ENCODE results near the gene OTOS.

The OTOS gene

GRCh38 chr2:240149943-240150784 lies 9.7 kb upstream of the OTOS start:
- no peak for DNase-seq

GRCh38 chr2:240147911-240148587 lies 7.6 kb upstream of the OTOS start:
- no peak for DNase-seq

DNA sequence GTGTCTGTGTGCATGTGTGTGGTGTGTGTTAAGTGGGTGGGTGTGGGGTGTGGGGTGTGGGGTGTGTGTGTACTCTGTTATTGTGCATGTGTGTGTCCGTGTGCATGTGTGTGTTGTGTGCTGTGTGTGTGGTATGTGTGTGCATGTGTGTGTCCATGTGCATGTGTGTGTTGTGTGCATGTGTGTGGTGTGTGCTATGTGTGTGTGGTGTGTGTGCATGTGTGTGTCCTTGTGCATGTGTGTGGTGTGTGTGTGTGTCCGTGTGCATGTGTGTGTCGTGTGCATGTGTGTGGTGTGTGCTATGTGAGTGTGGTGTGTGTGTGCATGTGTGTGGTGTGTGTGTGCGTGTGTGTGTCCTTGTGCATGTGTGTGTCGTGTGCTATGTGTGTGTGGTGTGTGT lies 6.9 kb upstream of the OTOS start:
- DNase-seq: no peak

GRCh38 chr2:240146627-240147278 lies 6.3 kb upstream of the OTOS start:
- DNase-seq: no peak

- DNase-seq: no peak
Observed at GRCh38 chr2:240146141-240146561, 5.7 kb upstream of the OTOS start.

GRCh38 chr2:240145461-240145860 lies 5.0 kb upstream of the OTOS start:
- no peak for DNase-seq

DNA sequence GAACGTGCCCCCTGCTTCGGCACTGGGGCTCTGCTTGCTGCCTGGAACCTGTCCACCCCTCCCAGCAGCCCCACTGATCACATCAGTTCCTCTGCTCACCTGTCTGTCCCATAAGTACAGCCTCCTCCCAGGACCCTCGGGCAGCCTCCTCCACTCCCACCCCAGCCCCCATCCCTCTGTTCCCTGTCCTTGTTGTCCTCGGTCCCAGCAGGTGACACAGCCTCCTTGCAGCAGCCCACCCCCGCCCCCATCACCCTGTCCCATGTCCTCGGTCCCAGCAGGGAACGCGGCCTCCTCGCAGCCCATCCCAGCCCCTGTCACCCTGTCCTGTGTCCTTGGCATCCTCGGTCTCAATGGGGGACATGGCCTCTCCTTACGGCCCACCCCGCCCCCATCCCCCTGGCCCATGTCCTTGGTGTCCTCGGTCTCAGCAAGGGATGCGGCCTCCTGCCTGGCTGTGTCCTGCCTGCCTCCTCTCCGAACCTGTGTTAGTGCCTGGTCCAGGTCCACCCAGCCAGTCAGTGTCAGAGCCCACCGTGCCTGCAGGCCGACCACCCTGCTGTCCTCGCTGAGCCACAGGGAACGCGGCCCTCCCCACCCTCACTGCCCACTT lies 4.3 kb upstream of the OTOS start:
- DNase-seq: no peak

DNA sequence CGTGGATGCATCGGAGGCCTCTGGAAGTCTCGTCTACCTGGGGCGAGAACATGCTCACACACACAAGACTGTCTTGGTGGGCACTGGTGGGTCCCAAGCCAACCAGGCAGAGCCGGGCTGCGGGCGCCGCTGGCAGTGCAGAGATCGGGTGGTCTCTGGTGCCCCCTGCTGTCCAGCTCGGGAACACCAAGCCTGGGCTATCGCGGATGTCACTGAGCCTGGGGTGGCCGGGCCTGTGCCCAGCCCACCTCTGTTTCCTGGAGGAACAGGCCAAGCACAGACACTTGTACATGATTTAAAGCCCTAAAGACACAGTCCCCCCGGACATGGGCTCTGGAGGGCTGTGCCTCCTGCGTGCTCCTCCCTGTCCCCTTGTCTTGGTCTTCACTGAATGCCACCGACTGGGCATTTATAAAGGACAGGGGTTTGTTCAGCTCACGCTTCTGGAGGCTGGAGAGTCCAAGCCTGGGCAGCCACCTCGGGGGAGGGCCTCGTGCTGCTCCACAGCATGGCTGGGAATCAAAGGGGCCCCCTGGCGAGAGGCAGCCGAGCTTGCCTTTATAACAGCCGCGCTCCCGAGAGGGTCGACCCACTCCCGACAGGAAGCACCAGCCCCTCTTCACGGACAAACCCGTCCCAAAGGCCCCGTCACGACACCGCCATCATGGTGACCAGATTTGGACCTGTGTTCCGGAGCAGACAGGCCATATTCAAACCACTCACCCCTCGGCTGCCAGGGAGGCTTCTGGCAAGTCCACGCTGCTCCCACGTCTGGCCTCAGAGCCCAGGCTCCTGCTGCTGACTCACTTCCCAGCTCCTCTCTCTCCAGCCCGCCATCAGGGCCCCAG lies 3.6 kb upstream of the OTOS start:
- no peak for DNase-seq

- DNase-seq: no peak
Observed at GRCh38 chr2:240143276-240143675, 2.8 kb upstream of the OTOS start.

GRCh38 chr2:240142859-240143258 lies 2.4 kb upstream of the OTOS start:
- no peak for DNase-seq

DNA sequence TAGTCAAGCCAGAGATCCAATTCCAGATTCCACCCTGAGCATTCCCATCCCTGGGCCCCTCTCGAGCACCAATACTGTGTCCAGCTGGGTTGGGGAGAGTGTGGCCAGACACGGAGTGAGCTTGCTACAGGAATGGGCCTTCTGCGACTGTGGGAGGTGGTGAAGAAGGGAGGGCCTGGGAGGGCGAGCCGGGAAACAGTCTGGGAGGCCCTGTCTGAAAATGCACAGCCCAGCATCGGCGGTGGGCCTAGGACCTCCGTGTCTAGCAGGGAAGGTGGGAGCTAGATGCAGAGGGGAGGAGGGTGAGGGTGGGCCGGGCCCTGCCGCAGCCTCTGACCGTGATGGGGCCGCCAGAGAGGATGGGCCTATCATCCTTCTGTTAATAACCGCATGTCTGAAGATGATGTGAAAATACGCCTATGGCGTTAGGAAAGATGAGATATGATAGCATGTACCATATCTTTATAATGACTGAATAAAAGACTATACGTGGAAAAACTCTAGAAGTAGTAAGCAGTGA lies 1.9 kb upstream of the OTOS start:
- no peak for DNase-seq

- no peak for DNase-seq
Observed at GRCh38 chr2:240141736-240142135, 1.3 kb upstream of the OTOS start.

DNA sequence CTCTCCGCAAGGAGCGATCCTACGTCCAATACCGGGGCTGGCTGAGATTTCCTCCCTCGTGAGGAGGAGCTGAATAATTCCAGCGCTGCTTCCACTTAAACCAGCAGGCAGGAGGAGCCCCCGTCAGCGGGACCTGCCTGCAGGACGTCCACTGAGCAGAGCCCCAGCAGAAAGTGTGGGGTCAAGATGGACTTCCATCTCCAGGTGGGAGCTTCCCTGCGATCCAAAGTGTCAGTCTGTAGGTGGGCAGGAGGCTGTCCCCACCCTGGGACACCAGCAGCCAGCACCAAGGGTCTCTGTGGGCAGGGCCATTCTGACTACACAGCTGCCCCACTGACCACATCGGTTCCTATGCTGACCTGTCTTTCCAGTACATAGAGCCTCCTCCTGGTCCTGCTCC lies 462 bp upstream of the OTOS start:
- DNase-seq: no peak

GRCh38 chr2:240139666-240140393 lies 628 bp downstream of the OTOS start:
- DNase-seq: no peak

DNA sequence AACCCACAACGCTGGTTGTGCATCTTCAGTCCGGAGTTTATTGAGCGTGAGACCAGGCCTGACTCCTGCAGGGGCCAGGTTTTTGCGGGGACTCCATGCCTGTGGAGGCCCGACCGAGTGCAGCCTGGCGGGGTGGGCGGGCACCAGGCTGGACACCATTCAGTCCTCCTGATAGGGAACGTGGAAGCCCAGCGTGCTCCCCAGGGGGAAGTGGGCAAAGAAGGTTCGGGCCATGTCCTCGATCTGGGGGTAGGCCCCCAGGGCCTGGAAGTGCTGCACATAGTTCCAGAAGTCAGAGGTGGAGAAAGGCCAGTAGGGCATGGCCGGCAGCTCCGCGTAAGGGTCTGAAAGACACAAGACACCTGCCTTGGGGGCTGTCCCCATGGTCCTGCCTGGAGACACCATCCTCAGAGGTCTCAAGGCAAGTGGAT lies 1.4 kb downstream of the OTOS start:
- no peak for DNase-seq

DNA sequence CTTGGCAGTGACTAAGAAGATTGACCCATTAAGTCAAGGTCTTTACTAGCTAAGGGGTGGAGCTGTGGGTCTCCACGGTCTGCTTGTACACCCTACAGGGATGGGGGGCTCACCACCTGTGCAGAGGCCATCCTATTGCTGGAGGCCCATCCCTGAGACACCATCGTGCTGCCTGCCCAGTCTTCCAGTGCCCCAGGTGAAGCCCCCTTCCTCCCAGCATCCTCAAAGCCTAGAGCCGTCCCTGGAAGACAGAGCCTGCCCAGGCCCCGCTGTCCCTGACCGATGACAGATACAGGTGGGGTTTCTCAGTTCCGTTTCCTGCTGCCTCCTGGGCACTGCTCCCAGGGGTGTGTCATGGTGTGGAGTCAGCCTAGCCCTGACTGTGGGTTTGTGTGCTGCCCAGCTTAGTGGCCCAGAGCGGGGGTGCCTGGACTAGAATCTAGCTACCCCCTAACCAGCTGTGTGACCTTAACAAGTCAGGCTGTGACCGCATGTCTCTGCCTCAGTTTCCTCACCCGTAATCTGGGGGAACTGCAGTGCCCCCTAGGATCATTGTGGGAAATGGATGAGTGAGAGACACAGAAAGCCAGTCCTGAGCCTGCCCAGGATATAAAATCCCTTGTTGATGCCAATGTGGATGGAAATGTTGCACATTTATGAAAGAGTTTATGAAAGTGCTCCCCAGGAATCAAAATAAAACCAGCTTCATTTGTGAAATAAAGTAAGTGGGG lies 2.0 kb downstream of the OTOS start:
- DNase-seq: no peak

DNA sequence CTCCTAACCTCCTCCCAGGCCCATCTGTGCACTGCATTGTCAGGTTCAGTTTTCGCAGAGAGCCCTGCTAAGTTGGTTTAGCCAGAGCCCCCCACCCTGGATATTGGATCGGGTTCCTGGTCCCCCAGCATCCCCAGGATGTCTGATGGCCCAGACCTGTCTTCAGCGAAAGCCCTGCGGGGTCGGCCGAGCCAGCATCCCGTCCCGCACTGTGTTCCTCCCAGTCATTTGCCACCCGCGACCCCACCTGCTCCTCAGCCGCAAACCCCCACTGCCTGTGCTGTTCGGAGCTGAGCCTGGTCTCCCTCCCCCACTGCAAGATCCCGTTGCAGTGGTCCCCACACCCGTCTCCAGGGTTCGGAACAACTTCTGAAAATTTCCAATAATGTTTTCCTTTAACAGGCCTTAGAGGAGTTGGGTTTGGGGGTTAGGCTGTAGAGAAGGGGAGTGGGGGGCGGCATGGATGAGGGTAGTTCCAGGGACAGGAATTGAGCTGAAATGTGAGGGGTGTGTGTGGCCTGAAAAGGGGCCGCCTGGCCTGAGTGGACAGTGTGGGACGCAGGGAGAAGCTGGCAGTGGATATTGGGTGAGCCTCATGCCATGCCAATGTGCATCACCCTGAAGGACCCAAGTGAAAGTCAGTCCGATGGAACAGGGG lies 2.7 kb downstream of the OTOS start:
- no peak for DNase-seq

- DNase-seq: no peak
Observed at GRCh38 chr2:240136671-240137292, 3.7 kb downstream of the OTOS start.

DNA sequence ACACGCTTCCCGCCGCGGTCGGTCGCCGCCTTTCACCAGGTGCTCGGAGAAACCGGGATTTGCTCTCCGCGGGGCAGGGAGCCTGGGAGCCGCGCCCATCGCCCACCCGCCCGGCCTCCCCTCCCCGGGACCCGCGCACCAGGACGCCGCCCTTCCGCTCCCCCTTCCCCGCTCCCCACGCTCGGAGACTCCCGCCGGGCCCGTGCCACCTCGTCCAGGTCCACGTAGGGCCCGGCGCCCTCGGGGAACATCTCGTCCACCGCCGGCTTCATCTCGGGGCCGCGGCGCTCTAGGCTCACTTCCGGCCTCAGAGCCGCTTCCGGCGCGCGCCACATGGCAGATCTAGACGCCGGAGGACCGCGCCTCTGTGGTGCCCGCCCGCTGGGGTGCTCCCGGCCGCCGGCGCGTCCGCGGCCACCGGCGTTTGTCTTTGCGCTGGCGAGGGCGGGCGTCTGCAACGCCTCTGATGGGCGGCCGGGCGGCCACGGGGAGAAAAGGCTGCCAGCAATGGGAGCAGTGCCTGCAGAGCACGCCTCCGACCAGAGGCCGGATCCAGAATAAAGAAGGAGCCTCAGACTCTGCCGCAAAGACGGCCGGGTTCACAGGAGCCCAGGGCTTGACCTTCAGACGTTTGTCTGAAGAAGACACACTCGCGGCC lies 4.3 kb downstream of the OTOS start, which contains the start of gene COPS9:
Gene COPS9 (minus strand): TSS at position 293 of the 658 bp plus-strand sequence. CDS start 21 bp downstream, at position 272.
- DNase-seq: no peak
